HEK293 (cell line): ENCODE results near the gene KCNMB2.

Experiments used
- MZF1 ChIP-seq: fragments of 450-650 bp; formaldehyde crosslinking; IDR thresholded peaks from 2 replicates; pipeline ENCODE4 v1.5.1; 2017; ENCODE audit warnings: missing biosample characterization, missing genetic modification characterization, borderline replicate concordance
- ZBTB44 ChIP-seq: fragments of 450-650 bp; IDR thresholded peaks from 2 replicates; pipeline ENCODE4 v1.5.1; 2018; ENCODE audit warnings: missing biosample characterization, mild to moderate bottlenecking, missing genetic modification characterization
- ZFP41 ChIP-seq: fragments of 450-650 bp; formaldehyde crosslinking; IDR thresholded peaks from 2 replicates; pipeline ENCODE4 v1.5.1; 2016; ENCODE audit warnings: missing biosample characterization, missing genetic modification characterization, borderline replicate concordance
- ZNF133 ChIP-seq: fragments of 450-650 bp; formaldehyde crosslinking; IDR thresholded peaks from 2 replicates; pipeline ENCODE4 v1.5.1; 2016; ENCODE audit warnings: missing biosample characterization, missing genetic modification characterization
- ZNF184 ChIP-seq: fragments of 450-650 bp; IDR thresholded peaks from 2 replicates; pipeline ENCODE4 v1.5.1; 2018; ENCODE audit warnings: missing biosample characterization, mild to moderate bottlenecking, missing genetic modification characterization
- ZNF274 ChIP-seq, 2 experiments: fragments of 200-500 bp in 1 of 2; fragments of 450-650 bp in 1 of 2; sonication (Bioruptor generic) in 1 of 2; formaldehyde crosslinking in 1 of 2; IDR thresholded peaks; 2 replicates each; pipeline versions ENCODE4 v1.5.1 to v1.6.1; 2014 to 2016; ENCODE audit warnings: borderline replicate concordance in 1 of 2, inconsistent platforms in 1 of 2, low read length in 1 of 2, missing biosample characterization in 1 of 2, missing genetic modification characterization in 1 of 2
- ZNF580 ChIP-seq: fragments of 450-650 bp; formaldehyde crosslinking; IDR thresholded peaks from 2 replicates; pipeline ENCODE4 v1.5.1; 2016; ENCODE audit warnings: missing biosample characterization, missing genetic modification characterization
- ZNF776 ChIP-seq: fragments of 450-650 bp; formaldehyde crosslinking; IDR thresholded peaks from 2 replicates; pipeline ENCODE4 v1.5.0; 2017; ENCODE audit warnings: missing biosample characterization, missing genetic modification characterization, borderline replicate concordance
- TF ChIP-seq, protein P1 (sequence below): fragments of 450-650 bp; formaldehyde crosslinking; IDR thresholded peaks from 2 replicates; pipeline ENCODE4 v1.5.1; 2016; ENCODE audit warnings: missing biosample characterization, missing genetic modification characterization
- TF ChIP-seq, protein P2 (sequence below): fragments of 450-650 bp; formaldehyde crosslinking; IDR thresholded peaks from 2 replicates; pipeline ENCODE4 v1.5.1; 2016; ENCODE audit warnings: missing biosample characterization, missing genetic modification characterization, low read depth

DNA sequence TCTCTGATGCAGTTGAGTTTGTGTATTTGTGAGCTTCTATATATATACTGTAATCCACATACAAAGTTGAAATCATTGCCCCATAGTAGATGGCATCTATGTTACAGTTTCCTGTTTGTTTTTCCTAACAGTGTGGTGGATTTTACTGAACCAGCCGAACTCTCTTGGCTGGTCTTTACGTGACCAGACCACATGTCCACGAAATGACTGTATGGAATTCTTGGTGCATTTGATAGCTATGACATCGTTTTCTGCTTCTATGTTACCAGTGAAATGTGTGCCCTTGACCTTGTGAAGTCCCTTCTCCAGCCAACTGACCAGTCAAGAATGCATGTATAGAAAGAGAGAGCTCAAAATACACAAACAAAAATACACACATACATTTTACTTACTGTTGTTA, 1.8 kb downstream of the KCNMB2 start:
- TF ChIP-seq ZNF274 (IDR thresholded peaks at IDR 0.05; ENCODE audit: low read length) (no peak), ZNF274 (tag by site-specific recombination; IDR thresholded peaks at IDR 0.05; ENCODE audit: borderline replicate concordance) (no peak), ZNF133 (tag by site-specific recombination) (no peak), ZBTB44 (no peak), ZNF776 (tag by site-specific recombination) (no peak), ZFP41 (tag by site-specific recombination) (no peak), MZF1 (tag by site-specific recombination) (no peak), ZNF580 (tag by site-specific recombination) (no peak), ZNF184 (tag by site-specific recombination) (no peak)
- TF ChIP-seq, protein P1, sequence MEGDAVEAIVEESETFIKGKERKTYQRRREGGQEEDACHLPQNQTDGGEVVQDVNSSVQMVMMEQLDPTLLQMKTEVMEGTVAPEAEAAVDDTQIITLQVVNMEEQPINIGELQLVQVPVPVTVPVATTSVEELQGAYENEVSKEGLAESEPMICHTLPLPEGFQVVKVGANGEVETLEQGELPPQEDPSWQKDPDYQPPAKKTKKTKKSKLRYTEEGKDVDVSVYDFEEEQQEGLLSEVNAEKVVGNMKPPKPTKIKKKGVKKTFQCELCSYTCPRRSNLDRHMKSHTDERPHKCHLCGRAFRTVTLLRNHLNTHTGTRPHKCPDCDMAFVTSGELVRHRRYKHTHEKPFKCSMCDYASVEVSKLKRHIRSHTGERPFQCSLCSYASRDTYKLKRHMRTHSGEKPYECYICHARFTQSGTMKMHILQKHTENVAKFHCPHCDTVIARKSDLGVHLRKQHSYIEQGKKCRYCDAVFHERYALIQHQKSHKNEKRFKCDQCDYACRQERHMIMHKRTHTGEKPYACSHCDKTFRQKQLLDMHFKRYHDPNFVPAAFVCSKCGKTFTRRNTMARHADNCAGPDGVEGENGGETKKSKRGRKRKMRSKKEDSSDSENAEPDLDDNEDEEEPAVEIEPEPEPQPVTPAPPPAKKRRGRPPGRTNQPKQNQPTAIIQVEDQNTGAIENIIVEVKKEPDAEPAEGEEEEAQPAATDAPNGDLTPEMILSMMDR (tag by site-specific recombination): no peak
- TF ChIP-seq, protein P2, sequence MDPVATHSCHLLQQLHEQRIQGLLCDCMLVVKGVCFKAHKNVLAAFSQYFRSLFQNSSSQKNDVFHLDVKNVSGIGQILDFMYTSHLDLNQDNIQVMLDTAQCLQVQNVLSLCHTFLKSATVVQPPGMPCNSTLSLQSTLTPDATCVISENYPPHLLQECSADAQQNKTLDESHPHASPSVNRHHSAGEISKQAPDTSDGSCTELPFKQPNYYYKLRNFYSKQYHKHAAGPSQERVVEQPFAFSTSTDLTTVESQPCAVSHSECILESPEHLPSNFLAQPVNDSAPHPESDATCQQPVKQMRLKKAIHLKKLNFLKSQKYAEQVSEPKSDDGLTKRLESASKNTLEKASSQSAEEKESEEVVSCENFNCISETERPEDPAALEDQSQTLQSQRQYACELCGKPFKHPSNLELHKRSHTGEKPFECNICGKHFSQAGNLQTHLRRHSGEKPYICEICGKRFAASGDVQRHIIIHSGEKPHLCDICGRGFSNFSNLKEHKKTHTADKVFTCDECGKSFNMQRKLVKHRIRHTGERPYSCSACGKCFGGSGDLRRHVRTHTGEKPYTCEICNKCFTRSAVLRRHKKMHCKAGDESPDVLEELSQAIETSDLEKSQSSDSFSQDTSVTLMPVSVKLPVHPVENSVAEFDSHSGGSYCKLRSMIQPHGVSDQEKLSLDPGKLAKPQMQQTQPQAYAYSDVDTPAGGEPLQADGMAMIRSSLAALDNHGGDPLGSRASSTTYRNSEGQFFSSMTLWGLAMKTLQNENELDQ (tag by site-specific recombination): no peak
